Endothelial cell of umbilical vein (primary cell): Measurements from ENCODE around the gene CISD2. TPM values are rescaled to one million over a fixed set of nuclear protein-coding genes. Genes with fewer than 3 reads are reported as not detected.

ENCODE experiments used
- BruUV-seq: library from RNA; stranded (reverse); fragments of 400-500 nt; replicated peaks from 2 replicates; lab custom pipeline; 2021; lab: Mats Ljungman, UMichigan
- CTCF ChIA-PET: fragments of 300-600, 350-600 bp; sonication (Branson Sonifier 250); formaldehyde crosslinking; loops from one replicate; lab custom pipeline; 2021; ENCODE audit warnings: antibody characterized with exemption, inconsistent platforms; lab: Charles Lee
- POLR2A ChIA-PET: fragments of 300-600, 350-600 bp; sonication (Branson Sonifier 250); formaldehyde crosslinking; loops from one replicate; lab custom pipeline; 2021; ENCODE audit warnings: antibody characterized with exemption, inconsistent platforms; lab: Charles Lee
- DNase-seq: peaks from one replicate; pipeline ENCODE4 v3.0.0-alpha.2; 2011; ENCODE audit warnings: low read depth, low spot score
- FAIRE-seq: peaks from 2 replicates; lab custom pipeline; 2011; peaks lifted over from hg19 to GRCh38; lab: Jason Lieb, UNC
- H2AFZ ChIP-seq: 2 replicates; pipeline ENCODE4 v1.6.0; 2012; ENCODE audit warnings: low read depth, low read length, control low read depth, inconsistent platforms
- H3K27ac ChIP-seq: 2 replicates; pipeline ENCODE4 v1.5.1; 2011; ENCODE audit warnings: low read depth, mild to moderate bottlenecking, control low read depth, low read length, moderate library complexity; ENCODE audit not compliant: insufficient read depth
- H3K27me3 ChIP-seq, 2 experiments: 2 replicates each; pipeline versions ENCODE4 v1.6.0 to v1.6.1; 2011; ENCODE audit warnings: low read length in 2 of 2, mixed read lengths in 1 of 2; ENCODE audit not compliant: control insufficient read depth in 2 of 2, insufficient read depth in 2 of 2
- H3K36me3 ChIP-seq, 2 experiments: 2 replicates in 1 of 2; 3 replicates in 1 of 2; pipeline ENCODE4 v1.5.1; 2011; ENCODE audit warnings: low read length in 2 of 2, mild to moderate bottlenecking in 1 of 2, moderate library complexity in 1 of 2; ENCODE audit not compliant: control insufficient read depth in 2 of 2, insufficient read depth in 2 of 2; ENCODE audit errors: extremely low read depth in 1 of 2
- H3K4me1 ChIP-seq: 3 replicates; pipeline ENCODE4 v1.5.1; 2011; ENCODE audit warnings: mild to moderate bottlenecking, low read length; ENCODE audit not compliant: control insufficient read depth, insufficient read depth; ENCODE audit errors: extremely low read depth
- H3K4me2 ChIP-seq: 2 replicates; pipeline ENCODE4 v1.6.1; 2011; ENCODE audit warnings: low read length, control low read depth, mixed read lengths; ENCODE audit not compliant: insufficient read depth
- H3K4me3 ChIP-seq, 3 experiments: fragments of 200-600 bp in 1 of 3; sonication (generic), shearing (Covaris generic) in 1 of 3; replicated peaks in 1 of 3; 2 replicates each; pipeline ENCODE4 v1.5.1; 2011 to 2016; ENCODE audit warnings: control low read depth in 3 of 3, low read length in 3 of 3, mild to moderate bottlenecking in 2 of 3, inconsistent platforms in 1 of 3, low read depth in 1 of 3, moderate library complexity in 1 of 3; ENCODE audit not compliant: insufficient read depth in 1 of 3
- H3K79me2 ChIP-seq: 2 replicates; pipeline ENCODE4 v1.6.0; 2012; ENCODE audit warnings: low read length, inconsistent platforms; ENCODE audit not compliant: control insufficient read depth, insufficient read depth
- H3K9ac ChIP-seq: replicated peaks from 2 replicates; pipeline ENCODE3; 2011; ENCODE audit warnings: low read length, control low read depth; ENCODE audit not compliant: insufficient read depth; ENCODE audit errors: extremely low read depth
- H3K9me1 ChIP-seq: replicated peaks from 3 replicates; pipeline ENCODE4 v1.6.0; 2011; ENCODE audit warnings: mild to moderate bottlenecking, low read length; ENCODE audit not compliant: control insufficient read depth, insufficient read depth; ENCODE audit errors: extremely low read depth
- H3K9me3 ChIP-seq: replicated peaks from 2 replicates; pipeline ENCODE4 v1.5.1; 2012; ENCODE audit warnings: low read length, inconsistent platforms; ENCODE audit not compliant: control insufficient read depth, insufficient read depth
- H4K20me1 ChIP-seq: replicated peaks from 2 replicates; pipeline ENCODE3; 2011; ENCODE audit warnings: mild to moderate bottlenecking, low read length; ENCODE audit not compliant: control insufficient read depth, insufficient read depth; ENCODE audit errors: extremely low read depth
- EZH2 ChIP-seq: IDR thresholded peaks from 2 replicates; pipeline ENCODE4 v1.6.1; 2012; ENCODE audit warnings: borderline replicate concordance, low read depth, mild to moderate bottlenecking, moderate library complexity, low read length, inconsistent platforms; ENCODE audit not compliant: severe bottlenecking
- FOS ChIP-seq: IDR thresholded peaks from 2 replicates; pipeline ENCODE4 v1.6.1; 2011; ENCODE audit warnings: mild to moderate bottlenecking, low read length, moderate library complexity, borderline replicate concordance; ENCODE audit not compliant: insufficient read depth
- GATA2 ChIP-seq: IDR thresholded peaks from 2 replicates; pipeline ENCODE4 v1.7.0; 2011; ENCODE audit warnings: low read depth, mild to moderate bottlenecking, moderate library complexity, mixed read lengths, low read length; ENCODE audit not compliant: insufficient read length, insufficient read depth
- MAX ChIP-seq: IDR thresholded peaks from 2 replicates; pipeline ENCODE4 v1.6.1; 2011; ENCODE audit not compliant: insufficient read depth, insufficient read length
- MYC ChIP-seq: IDR thresholded peaks from one replicate; pipeline ENCODE4 v1.6.1; 2011; ENCODE audit warnings: mild to moderate bottlenecking, low read depth, low read length
- POLR2AphosphoS5 ChIP-seq: IDR thresholded peaks from 2 replicates; pipeline ENCODE4 v1.6.1; 2012; ENCODE audit warnings: low read depth, mild to moderate bottlenecking, control low read depth, low read length, moderate library complexity; ENCODE audit not compliant: insufficient read depth
- dilution Hi-C: fragments of 300-500 bp; cut with MboI; formaldehyde crosslinking; loops from one replicate; pipeline ENCODE4 v1.15.0; 2019; ENCODE audit warnings: low sequenced_read_pairs; ENCODE audit not compliant: extremely low pct_ligation_motif_present
- intact Hi-C: fragments of 100-400 bp; cut with micrococcal nuclease; formaldehyde crosslinking; loops from one replicate; pipeline ENCODE4 v1.10.0; 2022
- polyA plus RNA-seq, 4 experiments: library from polyadenylated mRNA; depleted of rRNA in 3 of 4; stranded (reverse) in 3 of 4; unstranded in 1 of 4; fragments of >200 nt; gene quantifications; 2 replicates each; pipeline versions ENCODE4 v1.2.1 to v1.2.3, GENCODE V29; 2011 to 2012; ENCODE audit warnings: missing spikeins in 1 of 4
- total RNA-seq: library from RNA; stranded (reverse); gene quantifications from 2 replicates; pipeline ENCODE4 v1.2.3, GENCODE V29; 2021
- TF ChIP-seq, protein P1 (sequence below), 2 donors: IDR thresholded peaks; 1 replicate in 1 of 2; 2 replicates in 1 of 2; pipeline ENCODE4 v1.5.1; 2011; ENCODE audit warnings: low read length in 2 of 2, mild to moderate bottlenecking in 2 of 2, moderate library complexity in 2 of 2, control low read depth in 1 of 2, inconsistent platforms in 1 of 2, low read depth in 1 of 2; ENCODE audit not compliant: insufficient read depth in 1 of 2; ENCODE audit errors: extremely low read depth in 1 of 2

Gene CISD2
- total and polyA plus RNA-seq, 2 donors (not counting 3 experiments of a cell fraction or from before 2014, with no cell fraction given): 14.6 to 28.4 TPM

DNA sequence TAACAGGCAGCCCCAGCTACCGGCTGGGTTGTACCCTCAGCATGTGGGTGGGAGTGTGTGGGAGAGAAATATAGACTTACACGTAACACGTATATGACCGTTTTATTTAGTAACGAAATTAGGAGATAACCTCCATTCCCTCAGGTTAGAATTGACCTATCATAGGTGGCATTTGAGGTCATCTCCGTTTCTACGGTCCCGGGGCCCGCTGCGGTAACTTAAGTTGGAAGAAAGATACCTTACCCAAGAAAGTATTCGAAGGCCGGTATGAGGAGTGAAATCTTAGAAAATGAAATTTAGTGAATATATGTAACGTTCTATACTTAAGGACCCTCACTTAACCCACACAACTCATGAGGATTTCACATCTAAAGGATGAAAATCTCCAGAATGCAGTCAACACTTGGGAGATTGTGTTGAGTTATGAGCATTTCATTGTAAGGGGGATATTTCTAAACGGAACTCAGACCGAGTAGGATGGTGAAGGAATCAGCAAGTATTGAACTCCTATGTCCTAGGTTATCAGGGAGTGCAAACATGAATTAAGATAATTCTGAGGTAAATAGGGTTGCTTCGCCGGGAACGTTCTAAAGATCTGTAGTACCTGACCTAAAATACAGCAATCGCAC, 891 bp downstream of the CISD2 start:
- TF ChIP-seq GATA2 (no peak), MYC (no peak), MAX (no peak), EZH2 (no peak), FOS (no peak), POLR2AphosphoS5 (no peak)
- TF ChIP-seq, protein P1, sequence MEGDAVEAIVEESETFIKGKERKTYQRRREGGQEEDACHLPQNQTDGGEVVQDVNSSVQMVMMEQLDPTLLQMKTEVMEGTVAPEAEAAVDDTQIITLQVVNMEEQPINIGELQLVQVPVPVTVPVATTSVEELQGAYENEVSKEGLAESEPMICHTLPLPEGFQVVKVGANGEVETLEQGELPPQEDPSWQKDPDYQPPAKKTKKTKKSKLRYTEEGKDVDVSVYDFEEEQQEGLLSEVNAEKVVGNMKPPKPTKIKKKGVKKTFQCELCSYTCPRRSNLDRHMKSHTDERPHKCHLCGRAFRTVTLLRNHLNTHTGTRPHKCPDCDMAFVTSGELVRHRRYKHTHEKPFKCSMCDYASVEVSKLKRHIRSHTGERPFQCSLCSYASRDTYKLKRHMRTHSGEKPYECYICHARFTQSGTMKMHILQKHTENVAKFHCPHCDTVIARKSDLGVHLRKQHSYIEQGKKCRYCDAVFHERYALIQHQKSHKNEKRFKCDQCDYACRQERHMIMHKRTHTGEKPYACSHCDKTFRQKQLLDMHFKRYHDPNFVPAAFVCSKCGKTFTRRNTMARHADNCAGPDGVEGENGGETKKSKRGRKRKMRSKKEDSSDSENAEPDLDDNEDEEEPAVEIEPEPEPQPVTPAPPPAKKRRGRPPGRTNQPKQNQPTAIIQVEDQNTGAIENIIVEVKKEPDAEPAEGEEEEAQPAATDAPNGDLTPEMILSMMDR (IDR thresholded peaks at IDR 0.05; ENCODE audit: extremely low read depth in 1 of 2, insufficient read depth in 1 of 2, low read depth in 1 of 2, low read length in 2 of 2): no peak
- FAIRE-seq (peak; percentile 33), DNase-seq (no peak)
- TSS peak; percentile 55 for BruUV-seq
- Histone ChIP-seq H3K36me3 (no peaks in the 10 kb centered on the region), H2AFZ (peak overlapping the region; percentile 73), H4K20me1 (no peaks in the 10 kb centered on the region), H3K4me2 (peak overlapping the region; percentile 89), H3K27ac (peak overlapping the region; percentile 76), H3K79me2 (peaks cover 26% of the 10 kb centered on the region), H3K27me3 (no peaks in the 10 kb centered on the region), H3K9ac (peak overlapping the region; percentile 84), H3K9me3 (no peaks in the 10 kb centered on the region), H3K4me1 (peaks cover 25% of the 10 kb centered on the region), H3K4me3 (peak overlapping the region; percentile 43 to 88 (median 78)), H3K9me1 (no peaks in the 10 kb centered on the region)
- CTCF ChIA-PET: interaction anchor here (0.9 to 1.8 kb wide), 4 partner anchors 8 to 250 kb away, joined by 3 to 13 read pairs (median 6); no protein-coding TSS in a partner anchor
- dilution Hi-C loops: no loop called here
- POLR2A ChIA-PET: interaction anchor here (1.2 to 2.5 kb wide), 2 partner anchors 42 to 249 kb away, joined by 3 to 35 read pairs; partner anchors contain the start of gene UBE2D3
- intact Hi-C loops: loop anchor here (1.0 to 5.0 kb wide), 9 partner anchors 41 to 732 kb away; partner anchors contain the start of genes BDH2, MANBA, NFKB1 and SLC9B1
